Gastrocnemius medialis (tissue), 4 donors: ENCODE data around the gene ZMAT5. TPM values are rescaled to one million over a fixed set of nuclear protein-coding genes. Genes with fewer than 3 reads are reported as not detected.

ENCODE experiments used
- ATAC-seq, 2 donors: fragments of 150-250 bp; one replicate each; pipeline ENCODE4 v1.9.1; 2016
- DNase-seq, 2 donors: peaks; one replicate each; pipeline ENCODE4 v3.0.0-alpha.2; 2019
- H3K27ac ChIP-seq, 4 donors: fragments of 200-600 bp; sonication (generic); 1 replicate in 1 of 4; 2 replicates in 3 of 4; pipeline ENCODE4 v1.5.1; 2016 to 2018; ENCODE audit warnings: mild to moderate bottlenecking in 2 of 4, moderate library complexity in 1 of 4
- H3K27me3 ChIP-seq, 3 donors: fragments of 200-600 bp; sonication (generic) in 2 of 3; 1 replicate in 1 of 3; 2 replicates in 2 of 3; pipeline versions ENCODE4 v1.5.1 to v1.6.0; 2016 to 2019; ENCODE audit warnings: mild to moderate bottlenecking in 1 of 3, moderate library complexity in 1 of 3
- H3K36me3 ChIP-seq, 2 donors: fragments of 200-600 bp; sonication (generic) in 1 of 2; one replicate each; pipeline ENCODE4 v1.5.1; 2017 to 2018
- H3K4me1 ChIP-seq, 2 donors: fragments of 200-600 bp; sonication (generic) in 1 of 2; one replicate each; pipeline ENCODE4 v1.5.1; 2016 to 2017; ENCODE audit warnings: mild to moderate bottlenecking in 2 of 2
- H3K4me3 ChIP-seq, 4 donors: fragments of 200-600 bp; sonication (generic) in 3 of 4; 1 replicate in 1 of 4; 2 replicates in 3 of 4; pipeline ENCODE4 v1.5.1; 2016 to 2019; ENCODE audit warnings: mild to moderate bottlenecking in 2 of 4
- H3K9me3 ChIP-seq, 3 donors: fragments of 200-600 bp; sonication (generic) in 2 of 3; 1 replicate in 1 of 3; 2 replicates in 2 of 3; pipeline ENCODE4 v1.5.1; 2016 to 2019
- CTCF ChIP-seq, 5 experiments: fragments of 450-650 bp in 3 of 5; fragments of 200-600 bp in 2 of 5; sonication (generic) in 2 of 5; IDR thresholded peaks in 4 of 5; conservative IDR thresholded peaks in 1 of 5; 1 replicate in 4 of 5; 2 replicates in 1 of 5; pipeline ENCODE4 v1.5.1; 2016 to 2019; ENCODE audit warnings: antibody characterized with exemption in 5 of 5, mild to moderate bottlenecking in 3 of 5, moderate library complexity in 3 of 5
- POLR2A ChIP-seq, 2 donors: fragments of 450-650 bp; IDR thresholded peaks; one replicate each; pipeline ENCODE4 v1.6.1; 2017; ENCODE audit warnings: antibody characterized with exemption in 2 of 2, mild to moderate bottlenecking in 2 of 2, moderate library complexity in 2 of 2
- in situ Hi-C, 4 donors: fragments of 200-750 bp; cut with MboI; loops; one replicate each; pipeline versions ENCODE4 v1.15.0 to v1.8.0; 2017; ENCODE audit warnings: low sequenced_read_pairs in 4 of 4
- intact Hi-C: fragments of 100-400 bp; cut with DNase I; formaldehyde crosslinking; loops from one replicate; pipeline ENCODE4 v1.15.1; 2023; ENCODE audit warnings: low total_unique reads
- total RNA-seq, 4 donors: library from RNA; depleted of rRNA; stranded (reverse); fragments of >200 nt; gene quantifications; one replicate each; pipeline versions ENCODE4 v1.1.0 to v1.2.3, GENCODE V29; 2016

ZMAT5 gene
- total RNA-seq, 4 donors from 2014 or later, result 23.8 to 38.6 (median 33.8) TPM

GRCh38 chr22:29717789-29718188 is 49.0 kb downstream of the ZMAT5 start:
- intact Hi-C loops, result no loop called here
- in situ Hi-C loops, result no loop called here
- no peak overlapping the region for H3K4me3 ChIP-seq
- DNase-seq (no peak), ATAC-seq (no peak)
- peaks cover 24 to 26% (median 24%) of the 10 kb centered on the region in 3 donors for H3K27me3 ChIP-seq
- no peaks in the 10 kb centered on the region for H3K9me3 ChIP-seq
- no peaks in the 10 kb centered on the region for H3K4me1 ChIP-seq
- H3K27ac ChIP-seq, result no peak overlapping the region
- no peaks in the 10 kb centered on the region for H3K36me3 ChIP-seq
- TF ChIP-seq POLR2A (IDR thresholded peaks at IDR 0.05) (no peak), CTCF (IDR thresholded peaks at IDR 0.05 in 4 of 5, conservative IDR thresholded peaks at IDR 0.05 in 1 of 5) (no peak)

GRCh38 chr22:29716814-29717545 is 49.8 kb downstream of the ZMAT5 start:
- DNase-seq (no peak), ATAC-seq (peak in 1 of 2 donors; percentile 58)
- TF ChIP-seq POLR2A (IDR thresholded peaks at IDR 0.05), result no peak
- TF ChIP-seq CTCF (IDR thresholded peaks at IDR 0.05 in 4 of 5, conservative IDR thresholded peaks at IDR 0.05 in 1 of 5), result no peak
- intact Hi-C loops, result no loop called here
- H3K9me3 ChIP-seq, result no peaks in the 10 kb centered on the region
- H3K4me3 ChIP-seq, result no peak overlapping the region
- in situ Hi-C loops, result no loop called here
- H3K27me3 ChIP-seq, result peaks cover 24 to 26% (median 24%) of the 10 kb centered on the region in 3 donors
- no peak overlapping the region for H3K27ac ChIP-seq
- H3K36me3 ChIP-seq, result no peaks in the 10 kb centered on the region
- H3K4me1 ChIP-seq, result no peaks in the 10 kb centered on the region

GRCh38 chr22:29715705-29716104 is 51.1 kb downstream of the ZMAT5 start:
- peaks cover 5 to 6% of the 10 kb centered on the region in 2 donors for H3K4me1 ChIP-seq
- H3K27me3 ChIP-seq, result peaks cover 15 to 19% (median 16%) of the 10 kb centered on the region in 3 donors
- no peaks in the 10 kb centered on the region for H3K36me3 ChIP-seq
- no peak overlapping the region for H3K27ac ChIP-seq
- DNase-seq, result no peak
- TF ChIP-seq CTCF (IDR thresholded peaks at IDR 0.05 in 4 of 5, conservative IDR thresholded peaks at IDR 0.05 in 1 of 5) (no peak), POLR2A (IDR thresholded peaks at IDR 0.05) (no peak)
- in situ Hi-C loops (no loop called here), intact Hi-C loops (no loop called here)
- H3K9me3 ChIP-seq, result no peaks in the 10 kb centered on the region
- ATAC-seq, result no peak
- no peak overlapping the region for H3K4me3 ChIP-seq

- Histone ChIP-seq H3K4me3 (no peak overlapping the region), H3K27me3 (peaks cover 15 to 16% (median 15%) of the 10 kb centered on the region in 3 donors), H3K27ac (no peak overlapping the region), H3K4me1 (peaks cover 9% of the 10 kb centered on the region in 2 donors), H3K9me3 (no peaks in the 10 kb centered on the region), H3K36me3 (no peaks in the 10 kb centered on the region)
- in situ Hi-C loops, result no loop called here
- no peak for ATAC-seq
- TF ChIP-seq CTCF (IDR thresholded peaks at IDR 0.05 in 4 of 5, conservative IDR thresholded peaks at IDR 0.05 in 1 of 5) (no peak), POLR2A (IDR thresholded peaks at IDR 0.05) (no peak)
- intact Hi-C loops, result no loop called here
- no peak for DNase-seq
These were observed 51.6 kb downstream of the ZMAT5 start for GRCh38 chr22:29715240-29715639.
